Measurements from ENCODE around the gene FXN.

FXN gene

GRCh38 chr9:69143291-69143690 lies 107.7 kb downstream of the FXN start:
- H3K4me3 ChIP-seq (ENCODE audit: low read depth, low read length), result no peak overlapping the region
- TF ChIP-seq CTCF (IDR thresholded peaks at IDR 0.05; ENCODE audit: control insufficient read depth, extremely low read depth, insufficient read depth), result no peak
- no peak for DNase-seq (ENCODE audit: low read depth)

GRCh38 chr9:69145144-69145715 lies 109.7 kb downstream of the FXN start:
- no peak for TF ChIP-seq CTCF (IDR thresholded peaks at IDR 0.05; ENCODE audit: control insufficient read depth, extremely low read depth, insufficient read depth)
- DNase-seq (ENCODE audit: low read depth), result no peak
- no peak overlapping the region for H3K4me3 ChIP-seq (ENCODE audit: low read depth, low read length)

- no peak for DNase-seq (ENCODE audit: low read depth)
- no peak for TF ChIP-seq CTCF (IDR thresholded peaks at IDR 0.05; ENCODE audit: control insufficient read depth, extremely low read depth, insufficient read depth)
- no peak overlapping the region for H3K4me3 ChIP-seq (ENCODE audit: low read depth, low read length)
Observed at GRCh38 chr9:69147041-69147834, 111.7 kb downstream of the FXN start.

- peak; percentile 64 for DNase-seq (ENCODE audit: low read depth)
- no peak for TF ChIP-seq CTCF (IDR thresholded peaks at IDR 0.05; ENCODE audit: control insufficient read depth, extremely low read depth, insufficient read depth)
- no peak overlapping the region for H3K4me3 ChIP-seq (ENCODE audit: low read depth, low read length)
Observed at GRCh38 chr9:69149321-69149807, 113.8 kb downstream of the FXN start.

Measured in LNCaP clone FGC (cell line).